HepG2 (cell line): ENCODE measurements around the gene STOML1. TPM values are rescaled to one million over a fixed set of nuclear protein-coding genes. Genes with fewer than 3 reads are reported as not detected.

Experiments
- ATAC-seq: fragments of 200-7000 bp; cut with Tn5 transposase; 3 replicates; pipeline ENCODE4 v1.9.1; 2020; ENCODE audit warnings: mild to moderate bottlenecking, moderate library complexity
- BruUV-seq: library from RNA; stranded (reverse); fragments of 400-500 nt; replicated peaks from 2 replicates; lab custom pipeline; 2021; lab: Mats Ljungman, UMichigan
- CTCF ChIA-PET: fragments of 300-600 bp; formaldehyde crosslinking; extraction: SDS; loops from one replicate; lab custom pipeline; 2021; ENCODE audit warnings: low total read pairs, inconsistent platforms, low intra/inter-chr PET ratio; lab: Yijun Ruan, JAX
- POLR2A ChIA-PET: fragments of 350-600 bp; sonication (Branson Sonifier 250); formaldehyde crosslinking; loops from one replicate; lab custom pipeline; 2020; ENCODE audit warnings: antibody characterized with exemption, inconsistent platforms; lab: Yijun Ruan, JAX
- DNase-seq: peaks from one replicate; pipeline ENCODE4 v3.0.0-alpha.2; 2015; ENCODE audit warnings: low spot score
- FAIRE-seq: peaks from 3 replicates; lab custom pipeline; 2011; peaks lifted over from hg19 to GRCh38; lab: Jason Lieb, UNC
- H2AFZ ChIP-seq: one replicate; pipeline ENCODE4 v1.6.1; 2011; ENCODE audit warnings: low read length, inconsistent platforms
- H3K27ac ChIP-seq: fragments of 300-600 bp; 3 replicates; pipeline ENCODE4 v1.8.0; 2011; ENCODE audit warnings: mixed run types, mild to moderate bottlenecking, mixed read lengths, low read length, inconsistent platforms; ENCODE audit not compliant: insufficient read depth; ENCODE audit errors: extremely low read length
- H3K27me3 ChIP-seq, 2 experiments: fragments of 200-600 bp in 1 of 2; 2 replicates in 1 of 2; 3 replicates in 1 of 2; pipeline versions ENCODE4 v1.6.0 to v1.8.0; 2011; ENCODE audit warnings: low read length in 2 of 2, mild to moderate bottlenecking in 2 of 2, moderate library complexity in 2 of 2, inconsistent platforms in 1 of 2; ENCODE audit not compliant: insufficient read depth in 2 of 2, control insufficient read depth in 1 of 2
- H3K36me3 ChIP-seq, 2 experiments: fragments of 200-600 bp in 1 of 2; replicated peaks in 1 of 2; 2 replicates in 1 of 2; 3 replicates in 1 of 2; pipeline versions ENCODE4 v1.5.1 to v1.8.0; 2011; ENCODE audit warnings: low read length in 2 of 2, inconsistent platforms in 1 of 2; ENCODE audit not compliant: insufficient read depth in 2 of 2, control insufficient read depth in 1 of 2
- H3K4me1 ChIP-seq: 2 replicates; pipeline ENCODE4 v1.5.1; 2012; ENCODE audit warnings: low read length, inconsistent platforms; ENCODE audit not compliant: insufficient read depth
- H3K4me2 ChIP-seq: 2 replicates; pipeline ENCODE4 v1.6.0; 2011; ENCODE audit warnings: low read depth, low read length, inconsistent platforms
- H3K4me3 ChIP-seq, 3 experiments: fragments of 200-600 bp in 1 of 3; sonication (generic), shearing (Covaris generic) in 1 of 3; replicated peaks in 1 of 3; 2 replicates each; pipeline ENCODE4 v1.5.1; 2011 to 2016; ENCODE audit warnings: low read length in 3 of 3, inconsistent platforms in 2 of 3, low read depth in 2 of 3, mild to moderate bottlenecking in 2 of 3, control low read depth in 1 of 3, mixed read lengths in 1 of 3; ENCODE audit not compliant: insufficient read depth in 1 of 3
- H3K79me2 ChIP-seq: one replicate; pipeline ENCODE4 v1.6.1; 2011; ENCODE audit warnings: low read length, inconsistent platforms; ENCODE audit not compliant: insufficient read depth
- H3K9ac ChIP-seq: 2 replicates; pipeline ENCODE4 v1.6.0; 2011; ENCODE audit warnings: mild to moderate bottlenecking, low read depth, low read length, inconsistent platforms; ENCODE audit not compliant: insufficient read depth
- H3K9me3 ChIP-seq: 2 replicates; pipeline ENCODE4 v1.5.1; 2012; ENCODE audit warnings: mild to moderate bottlenecking, low read length
- H4K20me1 ChIP-seq: 2 replicates; pipeline ENCODE4 v1.6.0; 2011; ENCODE audit warnings: inconsistent platforms, mild to moderate bottlenecking, low read length, moderate library complexity; ENCODE audit not compliant: insufficient read depth
- CBX1 ChIP-seq: IDR thresholded peaks from one replicate; pipeline ENCODE4 v1.6.1; 2016; ENCODE audit warnings: antibody characterized with exemption, low read depth
- CERS6 ChIP-seq: sonication (generic); formaldehyde crosslinking; IDR thresholded peaks from 2 replicates; pipeline ENCODE4 v1.5.0; 2020; ENCODE audit warnings: missing genetic modification reagents
- PRDM15 ChIP-seq: sonication (generic); formaldehyde crosslinking; IDR thresholded peaks from 2 replicates; pipeline ENCODE4 v1.4.0; 2020; ENCODE audit warnings: missing genetic modification reagents
- RFX1 ChIP-seq: fragments of 450-650 bp; IDR thresholded peaks from 2 replicates; pipeline ENCODE4 v1.6.1; 2017
- SMAD3 ChIP-seq: sonication (generic); formaldehyde crosslinking; IDR thresholded peaks from 2 replicates; pipeline ENCODE4 v1.4.0; 2020; ENCODE audit warnings: missing genetic modification reagents
- TBL1XR1 ChIP-seq: fragments of 150-350 bp; IDR thresholded peaks from 2 replicates; pipeline ENCODE4 v1.6.1; 2014; ENCODE audit warnings: borderline replicate concordance, low read length; ENCODE audit not compliant: partially characterized antibody
- ZBTB2 ChIP-seq: sonication (generic); formaldehyde crosslinking; IDR thresholded peaks from 2 replicates; pipeline ENCODE4 v1.8.0; 2022; ENCODE audit warnings: low read depth, missing genetic modification reagents
- ZNF724P ChIP-seq: sonication (generic); formaldehyde crosslinking; IDR thresholded peaks from 2 replicates; pipeline ENCODE4 v1.8.0; 2022; ENCODE audit warnings: missing genetic modification reagents, borderline replicate concordance
- ZNF784 ChIP-seq: sonication (generic); formaldehyde crosslinking; IDR thresholded peaks from 2 replicates; pipeline ENCODE4 v1.5.1; 2020; ENCODE audit warnings: missing genetic modification reagents, mild to moderate bottlenecking, borderline replicate concordance
- WGBS: methylation state at CpG from one replicate; pipeline ENCODE4 v1.1.6; 2017; ENCODE audit warnings: low lambda C conversion rate; 5-methylcytosine and 5-hydroxymethylcytosine counted together
- in situ Hi-C: cut with HindIII; loops from 2 replicates; pipeline ENCODE4 v1.10.0; 2017; ENCODE audit warnings: low pct_unique_long_range_greater_than_20kb; ENCODE audit not compliant: extremely low pct_ligation_motif_present
- intact Hi-C: fragments of 100-400 bp; cut with micrococcal nuclease; formaldehyde crosslinking; loops from one replicate; pipeline ENCODE4 v1.10.0; 2022; ENCODE audit not compliant: unreplicated experiment
- polyA plus RNA-seq, 8 experiments: library from polyadenylated mRNA; depleted of rRNA in 3 of 8; stranded (reverse) in 7 of 8; unstranded in 1 of 8; fragments of >200 nt; fragmentation: Illumina TruSeq in 4 of 8; extraction: Trizol in 4 of 8; gene quantifications; 2 replicates each; pipeline versions ENCODE4 v1.2.1 to v1.2.3, GENCODE V29; 2011 to 2016; ENCODE audit warnings: low read depth in 4 of 8, missing spikeins in 1 of 8, mixed read lengths in 1 of 8; ENCODE audit not compliant: insufficient read depth in 1 of 8
- total RNA-seq, 5 experiments: library from RNA; depleted of rRNA; stranded (reverse); fragments of >200 nt; fragmentation: Illumina TruSeq; extraction: Trizol; gene quantifications; 2 replicates each; pipeline ENCODE4 v1.2.3, GENCODE V29; 2016; ENCODE audit warnings: low read depth in 1 of 5

STOML1 gene
- total and polyA plus RNA-seq, 2 of the 13 experiments (the other 11 are each of a cell fraction or from before 2014, with no cell fraction given): 3.5 to 3.7 TPM

- Histone ChIP-seq H3K27me3 (peaks cover 2 to 32% of the 10 kb centered on the region in 2 experiments; a peak in 4 of 5 replicates), H3K9me3 (no peaks in the 10 kb centered on the region), H3K36me3 (no peaks in the 10 kb centered on the region), H3K4me2 (no peak overlapping the region), H2AFZ (no peak overlapping the region), H4K20me1 (no peaks in the 10 kb centered on the region), H3K27ac (no peak overlapping the region), H3K4me3 (no peak overlapping the region), H3K4me1 (peaks cover 2% of the 10 kb centered on the region), H3K79me2 (no peaks in the 10 kb centered on the region), H3K9ac (no peak overlapping the region)
- no peak for FAIRE-seq
- no peak for TF ChIP-seq SMAD3
- no peak for TF ChIP-seq TBL1XR1
- TF ChIP-seq ZNF784: no peak
- no peak for TF ChIP-seq PRDM15 (CRISPR knock-in tag)
- no peak for TF ChIP-seq ZBTB2 (CRISPR knock-in tag)
- TF ChIP-seq ZNF724P (CRISPR knock-in tag): no peak
- TF ChIP-seq CBX1: no peak
- TF ChIP-seq RFX1: no peak
- TF ChIP-seq CERS6 (CRISPR knock-in tag): no peak
- no CpG with 5 or more reads among the region's 9 CpGs for WGBS
- ChIA-PET CTCF (no interaction called here), POLR2A (no interaction called here)
- intact Hi-C loops (no loop called here), in situ Hi-C loops (no loop called here)
- ATAC-seq: no peak
- DNase-seq: no peak
- no TSS peak for BruUV-seq
Observed at GRCh38 chr15:73956743-73957135, 35.4 kb downstream of the STOML1 start.
